C4-2B (cell line): Measurements from ENCODE around the gene PRRT4.
A peak's percentile ranks its signal among the peaks of the same experiment; 100 is the strongest.

Experiments
- H3K27ac ChIP-seq: fragments of 450-650 bp; 2 replicates; pipeline ENCODE4 v1.5.1; 2017
- ZFX ChIP-seq: fragments of 450-650 bp; IDR thresholded peaks from 2 replicates; pipeline ENCODE4 v1.6.1; 2017
- TF ChIP-seq, protein P1 (sequence below): fragments of 450-650 bp; conservative IDR thresholded peaks from 2 replicates; pipeline ENCODE4 v1.5.1; 2017; ENCODE audit warnings: mild to moderate bottlenecking

The PRRT4 gene

GRCh38 chr7:128322040-128322643, 39.3 kb downstream of the PRRT4 start:
- TF ChIP-seq ZFX: no peak
- TF ChIP-seq, protein P1, sequence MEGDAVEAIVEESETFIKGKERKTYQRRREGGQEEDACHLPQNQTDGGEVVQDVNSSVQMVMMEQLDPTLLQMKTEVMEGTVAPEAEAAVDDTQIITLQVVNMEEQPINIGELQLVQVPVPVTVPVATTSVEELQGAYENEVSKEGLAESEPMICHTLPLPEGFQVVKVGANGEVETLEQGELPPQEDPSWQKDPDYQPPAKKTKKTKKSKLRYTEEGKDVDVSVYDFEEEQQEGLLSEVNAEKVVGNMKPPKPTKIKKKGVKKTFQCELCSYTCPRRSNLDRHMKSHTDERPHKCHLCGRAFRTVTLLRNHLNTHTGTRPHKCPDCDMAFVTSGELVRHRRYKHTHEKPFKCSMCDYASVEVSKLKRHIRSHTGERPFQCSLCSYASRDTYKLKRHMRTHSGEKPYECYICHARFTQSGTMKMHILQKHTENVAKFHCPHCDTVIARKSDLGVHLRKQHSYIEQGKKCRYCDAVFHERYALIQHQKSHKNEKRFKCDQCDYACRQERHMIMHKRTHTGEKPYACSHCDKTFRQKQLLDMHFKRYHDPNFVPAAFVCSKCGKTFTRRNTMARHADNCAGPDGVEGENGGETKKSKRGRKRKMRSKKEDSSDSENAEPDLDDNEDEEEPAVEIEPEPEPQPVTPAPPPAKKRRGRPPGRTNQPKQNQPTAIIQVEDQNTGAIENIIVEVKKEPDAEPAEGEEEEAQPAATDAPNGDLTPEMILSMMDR: peak; percentile 85
- no peak overlapping the region for H3K27ac ChIP-seq

GRCh38 chr7:128321044-128321422, 40.5 kb downstream of the PRRT4 start:
- no peak overlapping the region for H3K27ac ChIP-seq

GRCh38 chr7:128318691-128319090, 42.8 kb downstream of the PRRT4 start:
- no peak overlapping the region for H3K27ac ChIP-seq
- TF ChIP-seq, protein P1: no peak
- TF ChIP-seq ZFX: no peak

More at GRCh38 chr7:128321044-128321422, 40.5 kb downstream of the PRRT4 start:
- no peak for TF ChIP-seq ZFX
- TF ChIP-seq, protein P1: no peak

- no peak for TF ChIP-seq ZFX
- TF ChIP-seq, protein P1: no peak
Measured at GRCh38 chr7:128311013-128311412, 50.5 kb downstream of the PRRT4 start.

DNA sequence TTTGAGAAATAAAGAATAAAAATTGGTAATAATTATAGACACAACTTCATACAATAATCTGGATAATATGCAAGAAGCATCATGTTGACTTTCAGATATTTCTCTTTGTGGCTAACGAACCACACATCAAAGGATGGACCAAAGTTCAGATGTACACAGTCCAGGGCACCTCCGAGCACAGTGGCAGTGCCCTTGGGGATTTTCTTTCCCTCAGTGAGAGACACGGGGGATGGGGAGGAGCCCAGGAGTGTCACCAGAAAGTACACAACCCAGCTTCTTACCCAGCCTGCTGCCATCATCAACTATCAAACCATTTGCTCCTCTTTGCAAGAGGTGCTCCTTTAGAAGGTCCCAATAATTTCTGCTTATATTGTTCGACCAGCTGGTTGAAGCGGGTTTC, 51.0 kb downstream of the PRRT4 start:
- TF ChIP-seq, protein P1: no peak
- TF ChIP-seq ZFX: no peak

More at GRCh38 chr7:128311013-128311412, 50.5 kb downstream of the PRRT4 start:
- H3K27ac ChIP-seq: no peak overlapping the region

GRCh38 chr7:128309976-128310375, 51.5 kb downstream of the PRRT4 start:
- H3K27ac ChIP-seq: no peak overlapping the region
- TF ChIP-seq, protein P1: no peak
- TF ChIP-seq ZFX: no peak

More for the DNA sequence above, 51.0 kb downstream of the PRRT4 start:
- H3K27ac ChIP-seq: no peak overlapping the region

DNA sequence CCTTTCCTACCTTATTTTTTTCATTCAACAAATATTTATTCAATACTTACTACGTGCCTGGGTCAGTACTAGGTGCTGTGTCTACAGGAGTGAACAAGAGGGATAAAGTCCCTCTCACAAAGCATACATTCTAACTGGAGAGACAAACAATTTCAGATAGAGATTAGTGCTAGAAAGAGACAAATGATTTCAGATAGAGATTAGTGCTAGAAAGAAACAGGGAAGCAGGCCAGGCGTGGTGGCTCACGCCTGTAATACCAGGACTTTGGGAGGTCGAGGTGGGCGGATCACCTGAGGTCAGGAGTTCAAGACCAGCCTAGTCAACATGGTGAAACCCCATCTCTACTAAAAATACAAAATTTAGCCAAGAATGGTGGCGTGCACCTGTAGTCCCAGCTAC, 52.4 kb downstream of the PRRT4 start:
- no peak overlapping the region for H3K27ac ChIP-seq
- TF ChIP-seq ZFX: no peak
- TF ChIP-seq, protein P1: no peak
